K562 (cell line): ENCODE data around the gene CPTP. TPM values are rescaled to one million over a fixed set of nuclear protein-coding genes. Genes with fewer than 3 reads are reported as not detected.

Source experiments
- ELF4 ChIP-seq: fragments of 450-650 bp; formaldehyde crosslinking; IDR thresholded peaks from 2 replicates; pipeline ENCODE4 v1.4.0; 2022; ENCODE audit warnings: missing genetic modification characterization
- GABPA ChIP-seq: fragments of 200-800 bp; sonication (Bioruptor generic); conservative IDR thresholded peaks from 2 replicates; pipeline ENCODE4 v1.6.1; 2016; ENCODE audit warnings: low read depth, missing genetic modification characterization, missing compliant biosample characterization
- HLTF ChIP-seq: fragments of 450-650 bp; IDR thresholded peaks from 2 replicates; pipeline ENCODE4 v1.6.1; 2016
- KAT2B ChIP-seq: IDR thresholded peaks from one replicate; pipeline ENCODE4 v1.6.1; 2012; ENCODE audit warnings: low read depth, mild to moderate bottlenecking, control low read depth, inconsistent platforms, low read length, moderate library complexity
- KDM1A ChIP-seq, 2 experiments: fragments of 450-650 bp; IDR thresholded peaks; 2 replicates each; pipeline ENCODE4 v1.6.1; 2016; ENCODE audit warnings: mild to moderate bottlenecking in 2 of 2
- MECOM ChIP-seq: fragments of 250-450 bp; sonication (Bioruptor Pico); IDR thresholded peaks from 2 replicates; pipeline ENCODE4 v1.8.0; 2022; ENCODE audit warnings: inconsistent platforms
- MYC ChIP-seq, 2 experiments: fragments of 250-450 bp in 1 of 2; sonication (Bioruptor Pico) in 1 of 2; IDR thresholded peaks; 2 replicates each; pipeline versions ENCODE4 v1.5.1 to v1.6.1; 2012 to 2021; ENCODE audit warnings: low read depth in 2 of 2, borderline replicate concordance in 1 of 2, improper control_type of control experiment in 1 of 2, low read length in 1 of 2, mild to moderate bottlenecking in 1 of 2, moderate library complexity in 1 of 2
- NR2C1 ChIP-seq, 2 experiments: fragments of 450-650 bp; IDR thresholded peaks; 2 replicates each; pipeline ENCODE4 v1.6.1; 2017; ENCODE audit warnings: mild to moderate bottlenecking in 2 of 2, antibody characterized with exemption in 1 of 2, inconsistent platforms in 1 of 2, missing compliant biosample characterization in 1 of 2, missing genetic modification characterization in 1 of 2
- PHB ChIP-seq: fragments of 250-450 bp; sonication (Bioruptor Pico); IDR thresholded peaks from 2 replicates; pipeline ENCODE4 v1.5.0; 2021
- PHF21A ChIP-seq: fragments of 450-650 bp; IDR thresholded peaks from 2 replicates; pipeline ENCODE4 v1.6.1; 2017; ENCODE audit warnings: low read depth, borderline replicate concordance
- RBM39 ChIP-seq: fragments of 200-400 bp; formaldehyde crosslinking; optimal IDR thresholded peaks from 2 replicates; pipeline ENCODE3; 2018; ENCODE audit warnings: low read depth, low read length
- SRF ChIP-seq, 2 experiments: fragments of 250-450, 450-650 bp in 1 of 2; sonication (Bioruptor Pico) in 1 of 2; sonication (generic) in 1 of 2; formaldehyde crosslinking; IDR thresholded peaks; 2 replicates each; pipeline versions ENCODE4 v1.5.0 to v1.5.1; 2020 to 2022; ENCODE audit warnings: mild to moderate bottlenecking in 1 of 2, missing genetic modification reagents in 1 of 2
- STAT5B ChIP-seq: fragments of 250-450 bp; sonication (Bioruptor Pico); IDR thresholded peaks from 2 replicates; pipeline ENCODE4 v1.8.0; 2021; ENCODE audit warnings: mild to moderate bottlenecking, inconsistent platforms
- U2AF2 ChIP-seq: fragments of 200-400 bp; formaldehyde crosslinking; optimal IDR thresholded peaks from 2 replicates; pipeline ENCODE3; 2017; ENCODE audit warnings: low read depth, mild to moderate bottlenecking, low read length
- ZFP1 ChIP-seq: fragments of 450-650 bp; formaldehyde crosslinking; IDR thresholded peaks from 2 replicates; pipeline ENCODE4 v1.4.0; 2020; ENCODE audit warnings: mild to moderate bottlenecking, mixed read lengths
- ZNF121 ChIP-seq: sonication (generic); formaldehyde crosslinking; conservative IDR thresholded peaks from 2 replicates; pipeline ENCODE4 v1.8.0; 2022; ENCODE audit warnings: missing genetic modification reagents
- ZNF561 ChIP-seq: fragments of 450-650 bp; formaldehyde crosslinking; conservative IDR thresholded peaks from 2 replicates; pipeline ENCODE4 v1.4.0; 2020; ENCODE audit warnings: mild to moderate bottlenecking, moderate library complexity
- polyA plus RNA-seq, 8 experiments: library from polyadenylated mRNA; depleted of rRNA in 4 of 8; stranded (reverse) in 5 of 8; unstranded in 3 of 8; fragments of >200 nt; fragmentation: Nextera tagmentation in 2 of 8; fragmentation: Illumina TruSeq in 1 of 8; extraction: Ambion mirVana in 2 of 8; extraction: Trizol in 1 of 8; gene quantifications; 2 replicates each; pipeline versions ENCODE4 v1.2.1 to v1.2.3, GENCODE V29; 2011 to 2014; ENCODE audit warnings: inconsistent platforms in 1 of 8, missing spikeins in 1 of 8
- total RNA-seq, 7 experiments: library from RNA; depleted of rRNA in 6 of 7; stranded (reverse); fragments of >200 nt in 6 of 7; fragmentation: Illumina TruSeq in 2 of 7; extraction: Trizol in 2 of 7; gene quantifications; 2 replicates each; pipeline versions ENCODE4 v1.2.1 to v1.2.3, GENCODE V29; 2011 to 2021; ENCODE audit warnings: low replicate concordance in 1 of 7
- TF ChIP-seq, protein P1 (sequence below): sonication (generic); formaldehyde crosslinking; IDR thresholded peaks from 2 replicates; pipeline ENCODE4 v1.8.0; 2023; ENCODE audit warnings: mild to moderate bottlenecking, missing genetic modification reagents
- TF ChIP-seq, protein P2 (sequence below): sonication (generic); formaldehyde crosslinking; IDR thresholded peaks from 2 replicates; pipeline ENCODE4 v1.8.1; 2023; ENCODE audit warnings: mild to moderate bottlenecking, missing genetic modification reagents
- TF ChIP-seq, protein P3 (sequence below): sonication (generic); formaldehyde crosslinking; IDR thresholded peaks from 2 replicates; pipeline ENCODE4 v1.5.0; 2020; ENCODE audit warnings: missing genetic modification reagents
- TF ChIP-seq, protein P4 (sequence below): fragments of 450-650 bp; IDR thresholded peaks from 2 replicates; pipeline ENCODE4 v1.6.1; 2016; ENCODE audit warnings: low read depth, mild to moderate bottlenecking, moderate library complexity

Gene CPTP
- total and polyA plus RNA-seq, 9 of the 15 experiments (the other 6 are each of a cell fraction or from before 2014, with no cell fraction given): 0.11 to 25.8 (median 3.5) TPM

DNA sequence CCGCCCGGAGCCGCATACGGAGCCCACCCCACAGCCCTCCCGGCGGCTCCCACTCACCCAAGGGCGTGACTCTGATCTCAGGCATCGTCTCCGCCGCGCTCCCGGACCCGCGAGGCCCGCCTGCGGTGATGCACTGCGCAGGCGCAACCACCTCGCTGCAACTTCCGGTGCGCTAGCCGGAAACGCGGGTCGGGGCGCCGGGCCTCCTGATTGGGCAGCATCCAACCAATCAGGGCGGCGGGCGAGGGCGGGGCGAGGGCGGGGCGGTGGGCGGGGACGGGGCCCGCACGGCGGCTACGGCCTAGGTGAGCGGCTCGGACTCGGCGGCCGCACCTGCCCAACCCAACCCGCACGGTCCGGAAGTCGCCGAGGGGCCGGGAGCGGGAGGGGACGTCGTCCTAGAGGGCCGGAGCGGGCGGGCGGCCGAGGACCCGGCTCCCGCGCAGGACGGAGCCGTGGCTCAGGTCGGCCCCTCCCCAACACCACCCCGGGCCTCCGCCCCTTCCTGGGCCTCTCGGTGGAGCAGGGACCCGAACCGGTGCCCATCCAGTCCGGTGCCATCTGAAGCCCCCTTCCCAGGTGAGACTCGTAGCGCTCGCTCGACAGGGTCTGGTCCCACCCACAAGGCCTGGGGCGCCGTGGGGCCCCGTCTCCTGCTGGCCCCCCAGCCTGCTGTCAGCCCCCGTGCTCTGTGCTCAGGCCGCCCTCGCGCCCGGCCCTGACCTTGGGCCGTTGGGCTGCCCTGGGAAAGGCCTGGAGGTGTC, at the start of gene CPTP, which contains the start of gene INTS11 (continued):
- TF ChIP-seq, protein P1, sequence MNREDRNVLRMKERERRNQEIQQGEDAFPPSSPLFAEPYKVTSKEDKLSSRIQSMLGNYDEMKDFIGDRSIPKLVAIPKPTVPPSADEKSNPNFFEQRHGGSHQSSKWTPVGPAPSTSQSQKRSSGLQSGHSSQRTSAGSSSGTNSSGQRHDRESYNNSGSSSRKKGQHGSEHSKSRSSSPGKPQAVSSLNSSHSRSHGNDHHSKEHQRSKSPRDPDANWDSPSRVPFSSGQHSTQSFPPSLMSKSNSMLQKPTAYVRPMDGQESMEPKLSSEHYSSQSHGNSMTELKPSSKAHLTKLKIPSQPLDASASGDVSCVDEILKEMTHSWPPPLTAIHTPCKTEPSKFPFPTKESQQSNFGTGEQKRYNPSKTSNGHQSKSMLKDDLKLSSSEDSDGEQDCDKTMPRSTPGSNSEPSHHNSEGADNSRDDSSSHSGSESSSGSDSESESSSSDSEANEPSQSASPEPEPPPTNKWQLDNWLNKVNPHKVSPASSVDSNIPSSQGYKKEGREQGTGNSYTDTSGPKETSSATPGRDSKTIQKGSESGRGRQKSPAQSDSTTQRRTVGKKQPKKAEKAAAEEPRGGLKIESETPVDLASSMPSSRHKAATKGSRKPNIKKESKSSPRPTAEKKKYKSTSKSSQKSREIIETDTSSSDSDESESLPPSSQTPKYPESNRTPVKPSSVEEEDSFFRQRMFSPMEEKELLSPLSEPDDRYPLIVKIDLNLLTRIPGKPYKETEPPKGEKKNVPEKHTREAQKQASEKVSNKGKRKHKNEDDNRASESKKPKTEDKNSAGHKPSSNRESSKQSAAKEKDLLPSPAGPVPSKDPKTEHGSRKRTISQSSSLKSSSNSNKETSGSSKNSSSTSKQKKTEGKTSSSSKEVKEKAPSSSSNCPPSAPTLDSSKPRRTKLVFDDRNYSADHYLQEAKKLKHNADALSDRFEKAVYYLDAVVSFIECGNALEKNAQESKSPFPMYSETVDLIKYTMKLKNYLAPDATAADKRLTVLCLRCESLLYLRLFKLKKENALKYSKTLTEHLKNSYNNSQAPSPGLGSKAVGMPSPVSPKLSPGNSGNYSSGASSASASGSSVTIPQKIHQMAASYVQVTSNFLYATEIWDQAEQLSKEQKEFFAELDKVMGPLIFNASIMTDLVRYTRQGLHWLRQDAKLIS (CRISPR knock-in tag): no peak
- TF ChIP-seq ZNF561 (CRISPR knock-in tag) (no peak), PHF21A (no peak), KAT2B (no peak), NR2C1 (IDR thresholded peaks at IDR 0.05) (no peak), NR2C1 (tag; IDR thresholded peaks at IDR 0.05) (no peak), RBM39 (no peak), MYC (IDR thresholded peaks at IDR 0.05; ENCODE audit: low read depth, low read length) (peak; percentile 75), MYC (CRISPR knock-in tag; IDR thresholded peaks at IDR 0.05; ENCODE audit: borderline replicate concordance, low read depth) (0 out of 2 replicates have a peak, but pooled peaks have one; percentile 40), MECOM (CRISPR knock-in tag) (no peak), PHB (no peak), U2AF2 (no peak), KDM1A (IDR thresholded peaks at IDR 0.05) (no peak), ZFP1 (CRISPR knock-in tag) (no peak), HLTF (no peak), ZNF121 (CRISPR knock-in tag) (no peak), STAT5B (CRISPR knock-in tag) (no peak), ELF4 (CRISPR knock-in tag) (no peak; the same call in 1 of the 2 replicates), SRF (CRISPR knock-in tag; IDR thresholded peaks at IDR 0.05) (no peak), GABPA (peak; percentile 97)
- TF ChIP-seq, protein P2, sequence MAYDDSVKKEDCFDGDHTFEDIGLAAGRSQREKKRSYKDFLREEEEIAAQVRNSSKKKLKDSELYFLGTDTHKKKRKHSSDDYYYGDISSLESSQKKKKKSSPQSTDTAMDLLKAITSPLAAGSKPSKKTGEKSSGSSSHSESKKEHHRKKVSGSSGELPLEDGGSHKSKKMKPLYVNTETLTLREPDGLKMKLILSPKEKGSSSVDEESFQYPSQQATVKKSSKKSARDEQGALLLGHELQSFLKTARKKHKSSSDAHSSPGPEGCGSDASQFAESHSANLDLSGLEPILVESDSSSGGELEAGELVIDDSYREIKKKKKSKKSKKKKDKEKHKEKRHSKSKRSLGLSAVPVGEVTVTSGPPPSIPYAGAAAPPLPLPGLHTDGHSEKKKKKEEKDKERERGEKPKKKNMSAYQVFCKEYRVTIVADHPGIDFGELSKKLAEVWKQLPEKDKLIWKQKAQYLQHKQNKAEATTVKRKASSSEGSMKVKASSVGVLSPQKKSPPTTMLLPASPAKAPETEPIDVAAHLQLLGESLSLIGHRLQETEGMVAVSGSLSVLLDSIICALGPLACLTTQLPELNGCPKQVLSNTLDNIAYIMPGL: no peak
- TF ChIP-seq, protein P3, sequence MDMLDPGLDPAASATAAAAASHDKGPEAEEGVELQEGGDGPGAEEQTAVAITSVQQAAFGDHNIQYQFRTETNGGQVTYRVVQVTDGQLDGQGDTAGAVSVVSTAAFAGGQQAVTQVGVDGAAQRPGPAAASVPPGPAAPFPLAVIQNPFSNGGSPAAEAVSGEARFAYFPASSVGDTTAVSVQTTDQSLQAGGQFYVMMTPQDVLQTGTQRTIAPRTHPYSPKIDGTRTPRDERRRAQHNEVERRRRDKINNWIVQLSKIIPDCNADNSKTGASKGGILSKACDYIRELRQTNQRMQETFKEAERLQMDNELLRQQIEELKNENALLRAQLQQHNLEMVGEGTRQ: no peak
- TF ChIP-seq, protein P4, sequence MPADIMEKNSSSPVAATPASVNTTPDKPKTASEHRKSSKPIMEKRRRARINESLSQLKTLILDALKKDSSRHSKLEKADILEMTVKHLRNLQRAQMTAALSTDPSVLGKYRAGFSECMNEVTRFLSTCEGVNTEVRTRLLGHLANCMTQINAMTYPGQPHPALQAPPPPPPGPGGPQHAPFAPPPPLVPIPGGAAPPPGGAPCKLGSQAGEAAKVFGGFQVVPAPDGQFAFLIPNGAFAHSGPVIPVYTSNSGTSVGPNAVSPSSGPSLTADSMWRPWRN: no peak
